HepG2 (cell line): ENCODE data around the gene PDGFRB. TPM values are rescaled to one million over a fixed set of nuclear protein-coding genes. Genes with fewer than 3 reads are reported as not detected.

Experiments used
- ATAC-seq: fragments of 200-7000 bp; cut with Tn5 transposase; 3 replicates; pipeline ENCODE4 v1.9.1; 2020; ENCODE audit warnings: mild to moderate bottlenecking, moderate library complexity
- BruUV-seq: library from RNA; stranded (reverse); fragments of 400-500 nt; replicated peaks from 2 replicates; lab custom pipeline; 2021; lab: Mats Ljungman, UMichigan
- CTCF ChIA-PET: fragments of 300-600 bp; formaldehyde crosslinking; extraction: SDS; loops from one replicate; lab custom pipeline; 2021; ENCODE audit warnings: low total read pairs, inconsistent platforms, low intra/inter-chr PET ratio; lab: Yijun Ruan, JAX
- POLR2A ChIA-PET: fragments of 350-600 bp; sonication (Branson Sonifier 250); formaldehyde crosslinking; loops from one replicate; lab custom pipeline; 2020; ENCODE audit warnings: antibody characterized with exemption, inconsistent platforms; lab: Yijun Ruan, JAX
- DNase-seq: peaks from one replicate; pipeline ENCODE4 v3.0.0-alpha.2; 2015; ENCODE audit warnings: low spot score
- FAIRE-seq: peaks from 3 replicates; lab custom pipeline; 2011; peaks lifted over from hg19 to GRCh38; lab: Jason Lieb, UNC
- H2AFZ ChIP-seq: one replicate; pipeline ENCODE4 v1.6.1; 2011; ENCODE audit warnings: low read length, inconsistent platforms
- H3K27ac ChIP-seq: fragments of 300-600 bp; 3 replicates; pipeline ENCODE4 v1.8.0; 2011; ENCODE audit warnings: mixed run types, mild to moderate bottlenecking, mixed read lengths, low read length, inconsistent platforms; ENCODE audit not compliant: insufficient read depth; ENCODE audit errors: extremely low read length
- H3K27me3 ChIP-seq, 2 experiments: fragments of 200-600 bp in 1 of 2; 2 replicates in 1 of 2; 3 replicates in 1 of 2; pipeline versions ENCODE4 v1.6.0 to v1.8.0; 2011; ENCODE audit warnings: low read length in 2 of 2, mild to moderate bottlenecking in 2 of 2, moderate library complexity in 2 of 2, inconsistent platforms in 1 of 2; ENCODE audit not compliant: insufficient read depth in 2 of 2, control insufficient read depth in 1 of 2
- H3K36me3 ChIP-seq, 2 experiments: fragments of 200-600 bp in 1 of 2; replicated peaks in 1 of 2; 2 replicates in 1 of 2; 3 replicates in 1 of 2; pipeline versions ENCODE4 v1.5.1 to v1.8.0; 2011; ENCODE audit warnings: low read length in 2 of 2, inconsistent platforms in 1 of 2; ENCODE audit not compliant: insufficient read depth in 2 of 2, control insufficient read depth in 1 of 2
- H3K4me1 ChIP-seq: 2 replicates; pipeline ENCODE4 v1.5.1; 2012; ENCODE audit warnings: low read length, inconsistent platforms; ENCODE audit not compliant: insufficient read depth
- H3K4me2 ChIP-seq: 2 replicates; pipeline ENCODE4 v1.6.0; 2011; ENCODE audit warnings: low read depth, low read length, inconsistent platforms
- H3K4me3 ChIP-seq, 3 experiments: fragments of 200-600 bp in 1 of 3; sonication (generic), shearing (Covaris generic) in 1 of 3; replicated peaks in 1 of 3; 2 replicates each; pipeline ENCODE4 v1.5.1; 2011 to 2016; ENCODE audit warnings: low read length in 3 of 3, inconsistent platforms in 2 of 3, low read depth in 2 of 3, mild to moderate bottlenecking in 2 of 3, control low read depth in 1 of 3, mixed read lengths in 1 of 3; ENCODE audit not compliant: insufficient read depth in 1 of 3
- H3K79me2 ChIP-seq: one replicate; pipeline ENCODE4 v1.6.1; 2011; ENCODE audit warnings: low read length, inconsistent platforms; ENCODE audit not compliant: insufficient read depth
- H3K9ac ChIP-seq: 2 replicates; pipeline ENCODE4 v1.6.0; 2011; ENCODE audit warnings: mild to moderate bottlenecking, low read depth, low read length, inconsistent platforms; ENCODE audit not compliant: insufficient read depth
- H3K9me3 ChIP-seq: 2 replicates; pipeline ENCODE4 v1.5.1; 2012; ENCODE audit warnings: mild to moderate bottlenecking, low read length
- H4K20me1 ChIP-seq: 2 replicates; pipeline ENCODE4 v1.6.0; 2011; ENCODE audit warnings: inconsistent platforms, mild to moderate bottlenecking, low read length, moderate library complexity; ENCODE audit not compliant: insufficient read depth
- MATR3 ChIP-seq: sonication (generic); formaldehyde crosslinking; IDR thresholded peaks from 2 replicates; pipeline ENCODE4 v1.4.0; 2020; ENCODE audit warnings: missing genetic modification reagents
- SNRNP70 ChIP-seq: fragments of 200-400 bp; formaldehyde crosslinking; IDR thresholded peaks from 2 replicates; pipeline ENCODE4 v1.6.1; 2017; ENCODE audit warnings: mild to moderate bottlenecking, low read depth, low read length, moderate library complexity
- ZNF550 ChIP-seq: sonication (generic); formaldehyde crosslinking; IDR thresholded peaks from 2 replicates; pipeline ENCODE4 v1.4.0; 2020; ENCODE audit warnings: mild to moderate bottlenecking, missing genetic modification reagents, borderline replicate concordance
- ZNF670 ChIP-seq: sonication (generic); formaldehyde crosslinking; IDR thresholded peaks from 2 replicates; pipeline ENCODE4 v1.8.0; 2022; ENCODE audit warnings: mild to moderate bottlenecking, missing genetic modification reagents, borderline replicate concordance
- WGBS: methylation state at CpG from one replicate; pipeline ENCODE4 v1.1.6; 2017; ENCODE audit warnings: low lambda C conversion rate; 5-methylcytosine and 5-hydroxymethylcytosine counted together
- in situ Hi-C: cut with HindIII; loops from 2 replicates; pipeline ENCODE4 v1.10.0; 2017; ENCODE audit warnings: low pct_unique_long_range_greater_than_20kb; ENCODE audit not compliant: extremely low pct_ligation_motif_present
- intact Hi-C: fragments of 100-400 bp; cut with micrococcal nuclease; formaldehyde crosslinking; loops from one replicate; pipeline ENCODE4 v1.10.0; 2022; ENCODE audit not compliant: unreplicated experiment
- polyA plus RNA-seq, 8 experiments: library from polyadenylated mRNA; depleted of rRNA in 3 of 8; stranded (reverse) in 7 of 8; unstranded in 1 of 8; fragments of >200 nt; fragmentation: Illumina TruSeq in 4 of 8; extraction: Trizol in 4 of 8; gene quantifications; 2 replicates each; pipeline versions ENCODE4 v1.2.1 to v1.2.3, GENCODE V29; 2011 to 2016; ENCODE audit warnings: low read depth in 4 of 8, missing spikeins in 1 of 8, mixed read lengths in 1 of 8; ENCODE audit not compliant: insufficient read depth in 1 of 8
- total RNA-seq, 5 experiments: library from RNA; depleted of rRNA; stranded (reverse); fragments of >200 nt; fragmentation: Illumina TruSeq; extraction: Trizol; gene quantifications; 2 replicates each; pipeline ENCODE4 v1.2.3, GENCODE V29; 2016; ENCODE audit warnings: low read depth in 1 of 5
- TF ChIP-seq, protein P1 (sequence below): sonication (generic); formaldehyde crosslinking; IDR thresholded peaks from 2 replicates; pipeline ENCODE4 v1.9.0; 2021; ENCODE audit warnings: mild to moderate bottlenecking, missing genetic modification reagents

Gene PDGFRB
- total and polyA plus RNA-seq, 2 of the 13 experiments (the other 11 are each of a cell fraction or from before 2014, with no cell fraction given) = 4.0 to 21.0 TPM

DNA sequence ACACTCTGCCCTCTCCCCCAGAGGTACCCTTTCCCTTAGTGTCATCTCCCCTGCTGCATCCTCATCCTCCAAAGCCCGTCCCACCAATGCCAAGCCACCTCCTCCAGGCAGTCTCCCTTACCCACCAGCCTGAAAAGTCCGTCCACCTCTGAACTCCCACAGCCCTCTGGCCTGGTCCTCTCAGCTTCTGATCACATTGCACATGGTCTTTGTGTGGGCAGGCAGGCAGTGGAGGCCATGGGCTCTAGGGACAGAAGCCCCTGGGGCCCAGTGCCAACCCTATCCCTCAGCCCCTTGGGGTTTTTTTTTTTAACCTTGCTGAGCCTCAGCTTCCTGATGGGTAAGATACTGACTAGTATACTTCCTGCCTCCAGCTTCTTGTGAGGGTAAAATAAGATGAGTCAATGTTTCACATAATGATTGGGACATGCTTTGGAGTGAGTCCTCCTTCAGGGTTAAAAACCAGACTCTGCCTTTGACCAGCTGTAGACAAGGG lies 88.7 kb downstream of the PDGFRB start:
- H3K4me3 ChIP-seq = no peak overlapping the region
- no peak overlapping the region for H3K9ac ChIP-seq
- BruUV-seq = no TSS peak
- no peaks in the 10 kb centered on the region for H3K79me2 ChIP-seq
- H4K20me1 ChIP-seq = no peaks in the 10 kb centered on the region
- WGBS = 0% methylated on average over 2 of the region's 2 CpGs
- no peak overlapping the region for H3K4me2 ChIP-seq
- H3K36me3 ChIP-seq = no peaks in the 10 kb centered on the region
- H2AFZ ChIP-seq = no peak overlapping the region
- no peak overlapping the region for H3K27ac ChIP-seq
- DNase-seq (no peak), FAIRE-seq (no peak), ATAC-seq (no peak)
- in situ Hi-C loops = no loop called here
- ChIA-PET CTCF (no interaction called here), POLR2A (no interaction called here)
- TF ChIP-seq ZNF550 (CRISPR knock-in tag) = no peak
- TF ChIP-seq, protein P1, sequence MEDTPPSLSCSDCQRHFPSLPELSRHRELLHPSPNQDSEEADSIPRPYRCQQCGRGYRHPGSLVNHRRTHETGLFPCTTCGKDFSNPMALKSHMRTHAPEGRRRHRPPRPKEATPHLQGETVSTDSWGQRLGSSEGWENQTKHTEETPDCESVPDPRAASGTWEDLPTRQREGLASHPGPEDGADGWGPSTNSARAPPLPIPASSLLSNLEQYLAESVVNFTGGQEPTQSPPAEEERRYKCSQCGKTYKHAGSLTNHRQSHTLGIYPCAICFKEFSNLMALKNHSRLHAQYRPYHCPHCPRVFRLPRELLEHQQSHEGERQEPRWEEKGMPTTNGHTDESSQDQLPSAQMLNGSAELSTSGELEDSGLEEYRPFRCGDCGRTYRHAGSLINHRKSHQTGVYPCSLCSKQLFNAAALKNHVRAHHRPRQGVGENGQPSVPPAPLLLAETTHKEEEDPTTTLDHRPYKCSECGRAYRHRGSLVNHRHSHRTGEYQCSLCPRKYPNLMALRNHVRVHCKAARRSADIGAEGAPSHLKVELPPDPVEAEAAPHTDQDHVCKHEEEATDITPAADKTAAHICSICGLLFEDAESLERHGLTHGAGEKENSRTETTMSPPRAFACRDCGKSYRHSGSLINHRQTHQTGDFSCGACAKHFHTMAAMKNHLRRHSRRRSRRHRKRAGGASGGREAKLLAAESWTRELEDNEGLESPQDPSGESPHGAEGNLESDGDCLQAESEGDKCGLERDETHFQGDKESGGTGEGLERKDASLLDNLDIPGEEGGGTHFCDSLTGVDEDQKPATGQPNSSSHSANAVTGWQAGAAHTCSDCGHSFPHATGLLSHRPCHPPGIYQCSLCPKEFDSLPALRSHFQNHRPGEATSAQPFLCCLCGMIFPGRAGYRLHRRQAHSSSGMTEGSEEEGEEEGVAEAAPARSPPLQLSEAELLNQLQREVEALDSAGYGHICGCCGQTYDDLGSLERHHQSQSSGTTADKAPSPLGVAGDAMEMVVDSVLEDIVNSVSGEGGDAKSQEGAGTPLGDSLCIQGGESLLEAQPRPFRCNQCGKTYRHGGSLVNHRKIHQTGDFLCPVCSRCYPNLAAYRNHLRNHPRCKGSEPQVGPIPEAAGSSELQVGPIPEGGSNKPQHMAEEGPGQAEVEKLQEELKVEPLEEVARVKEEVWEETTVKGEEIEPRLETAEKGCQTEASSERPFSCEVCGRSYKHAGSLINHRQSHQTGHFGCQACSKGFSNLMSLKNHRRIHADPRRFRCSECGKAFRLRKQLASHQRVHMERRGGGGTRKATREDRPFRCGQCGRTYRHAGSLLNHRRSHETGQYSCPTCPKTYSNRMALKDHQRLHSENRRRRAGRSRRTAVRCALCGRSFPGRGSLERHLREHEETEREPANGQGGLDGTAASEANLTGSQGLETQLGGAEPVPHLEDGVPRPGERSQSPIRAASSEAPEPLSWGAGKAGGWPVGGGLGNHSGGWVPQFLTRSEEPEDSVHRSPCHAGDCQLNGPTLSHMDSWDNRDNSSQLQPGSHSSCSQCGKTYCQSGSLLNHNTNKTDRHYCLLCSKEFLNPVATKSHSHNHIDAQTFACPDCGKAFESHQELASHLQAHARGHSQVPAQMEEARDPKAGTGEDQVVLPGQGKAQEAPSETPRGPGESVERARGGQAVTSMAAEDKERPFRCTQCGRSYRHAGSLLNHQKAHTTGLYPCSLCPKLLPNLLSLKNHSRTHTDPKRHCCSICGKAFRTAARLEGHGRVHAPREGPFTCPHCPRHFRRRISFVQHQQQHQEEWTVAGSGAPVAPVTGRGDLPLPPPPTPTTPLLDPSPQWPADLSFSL (CRISPR knock-in tag) = no peak
- TF ChIP-seq MATR3 = no peak
- TF ChIP-seq ZNF670 (CRISPR knock-in tag) = no peak
- TF ChIP-seq SNRNP70 = no peak
- peaks cover 7 to 38% of the 10 kb centered on the region in 2 experiments; a peak in 4 of 5 replicates for H3K27me3 ChIP-seq
- H3K9me3 ChIP-seq = no peaks in the 10 kb centered on the region
- H3K4me1 ChIP-seq = peaks cover 15% of the 10 kb centered on the region
- intact Hi-C loops = no loop called here
